ENCODE results near the gene GNAZ. TPM values are rescaled to one million over a fixed set of nuclear protein-coding genes. Genes with fewer than 3 reads are reported as not detected.

The GNAZ gene
- total RNA-seq, 1 donor from 2014 or later, result 2.1 TPM

DNA sequence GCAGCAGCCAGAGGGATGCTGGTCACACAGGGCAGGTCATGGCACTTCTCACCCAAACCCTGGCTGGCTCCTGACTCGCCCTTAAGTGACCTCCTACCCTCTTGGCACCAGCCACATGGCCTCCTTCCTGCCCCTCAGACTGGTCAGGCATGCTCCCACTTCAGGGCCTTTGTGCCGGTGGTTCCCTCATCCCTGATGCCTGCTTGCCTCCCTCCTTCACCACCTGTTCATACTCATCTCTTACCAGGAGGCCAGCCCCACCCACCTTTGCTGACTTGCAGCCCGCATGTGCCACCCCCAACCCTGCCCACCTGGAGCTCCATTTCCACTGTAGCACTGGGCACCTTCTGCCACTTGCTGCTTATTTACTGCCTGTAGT, 20.1 kb downstream of the GNAZ start:
- Histone ChIP-seq H3K9me3 (ENCODE audit: control insufficient read depth in 3 of 3, low read length in 3 of 3) (no peaks in the 10 kb centered on the region), H3K4me3 (ENCODE audit: low read length in 3 of 3) (no peak overlapping the region), H3K4me1 (ENCODE audit: control insufficient read depth in 3 of 3, insufficient read depth in 3 of 3, low read length in 3 of 3) (peaks cover 5 to 12% (median 6%) of the 10 kb centered on the region in 3 donors), H3K36me3 (ENCODE audit: control insufficient read depth in 3 of 3, insufficient read depth in 3 of 3, low read length in 3 of 3) (no peaks in the 10 kb centered on the region), H3K9ac (ENCODE audit: low read depth in 1 of 3, low read length in 3 of 3) (no peak overlapping the region), H3K27ac (ENCODE audit: low read depth, low read length) (no peak overlapping the region), H3K27me3 (ENCODE audit: control insufficient read depth in 3 of 3, insufficient read depth in 3 of 3, low read length in 3 of 3) (peaks cover 0 to 2% (median 0%) of the 10 kb centered on the region in 3 donors)

GRCh38 chr22:23091760-23092159, 21.4 kb downstream of the GNAZ start:
- Histone ChIP-seq H3K9me3 (ENCODE audit: control insufficient read depth in 3 of 3, low read length in 3 of 3) (no peaks in the 10 kb centered on the region), H3K9ac (ENCODE audit: low read depth in 1 of 3, low read length in 3 of 3) (no peak overlapping the region), H3K4me1 (ENCODE audit: control insufficient read depth in 3 of 3, insufficient read depth in 3 of 3, low read length in 3 of 3) (peaks cover 5 to 12% (median 6%) of the 10 kb centered on the region in 3 donors), H3K36me3 (ENCODE audit: control insufficient read depth in 3 of 3, insufficient read depth in 3 of 3, low read length in 3 of 3) (no peaks in the 10 kb centered on the region), H3K27me3 (ENCODE audit: control insufficient read depth in 3 of 3, insufficient read depth in 3 of 3, low read length in 3 of 3) (peaks cover 0 to 2% (median 0%) of the 10 kb centered on the region in 3 donors), H3K4me3 (ENCODE audit: low read length in 3 of 3) (no peak overlapping the region), H3K27ac (ENCODE audit: low read depth, low read length) (no peak overlapping the region)

DNA sequence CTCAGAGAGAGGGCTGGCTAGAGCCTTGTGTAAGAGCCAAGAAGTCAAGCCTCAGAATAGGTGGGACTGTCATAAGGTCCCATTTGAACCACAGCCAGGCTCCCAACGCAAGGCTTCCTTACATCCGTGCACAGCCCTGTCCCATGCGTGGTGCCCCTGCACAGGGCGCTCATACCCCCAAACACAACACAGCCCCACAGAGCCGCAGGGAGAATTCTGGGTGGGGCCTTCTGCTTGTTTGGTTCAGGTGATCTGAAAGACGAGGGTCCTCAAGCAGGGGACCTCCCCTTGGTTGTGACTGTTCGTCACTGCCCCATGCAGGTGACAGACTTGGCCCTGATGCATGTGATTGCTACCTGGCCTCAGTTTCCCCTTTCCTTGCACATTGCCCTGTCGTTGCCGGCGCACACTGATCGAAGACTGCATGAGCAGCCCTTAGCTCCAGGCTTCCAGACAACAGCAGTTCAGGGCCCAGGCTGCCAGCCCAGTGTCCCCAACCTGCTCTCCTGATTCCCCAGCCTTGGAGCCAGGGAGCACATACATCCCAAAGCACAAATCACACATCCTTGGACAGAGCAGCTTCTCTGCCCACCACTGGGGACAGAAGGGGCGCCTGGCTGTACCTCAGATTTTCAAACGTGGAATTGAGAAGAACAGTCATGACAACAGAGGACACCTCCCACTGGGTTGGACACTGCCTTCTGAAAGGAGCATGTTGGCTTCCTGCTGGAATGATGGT, 22.1 kb downstream of the GNAZ start:
- no peak overlapping the region for H3K27ac ChIP-seq (ENCODE audit: low read depth, low read length)
- no peak overlapping the region for H3K4me3 ChIP-seq (ENCODE audit: low read length in 3 of 3)
- no peak overlapping the region for H3K9ac ChIP-seq (ENCODE audit: low read depth in 1 of 3, low read length in 3 of 3)
- no peaks in the 10 kb centered on the region for H3K36me3 ChIP-seq (ENCODE audit: control insufficient read depth in 3 of 3, insufficient read depth in 3 of 3, low read length in 3 of 3)
- peaks cover 0 to 2% (median 0%) of the 10 kb centered on the region in 3 donors for H3K27me3 ChIP-seq (ENCODE audit: control insufficient read depth in 3 of 3, insufficient read depth in 3 of 3, low read length in 3 of 3)
- peaks cover 5 to 13% (median 6%) of the 10 kb centered on the region in 3 donors for H3K4me1 ChIP-seq (ENCODE audit: control insufficient read depth in 3 of 3, insufficient read depth in 3 of 3, low read length in 3 of 3)
- H3K9me3 ChIP-seq (ENCODE audit: control insufficient read depth in 3 of 3, low read length in 3 of 3), result no peaks in the 10 kb centered on the region

- Histone ChIP-seq H3K36me3 (ENCODE audit: control insufficient read depth in 3 of 3, insufficient read depth in 3 of 3, low read length in 3 of 3) (no peaks in the 10 kb centered on the region), H3K27ac (ENCODE audit: low read depth, low read length) (no peak overlapping the region), H3K9ac (ENCODE audit: low read depth in 1 of 3, low read length in 3 of 3) (no peak overlapping the region), H3K9me3 (ENCODE audit: control insufficient read depth in 3 of 3, low read length in 3 of 3) (no peaks in the 10 kb centered on the region), H3K4me3 (ENCODE audit: low read length in 3 of 3) (no peak overlapping the region), H3K4me1 (ENCODE audit: control insufficient read depth in 3 of 3, insufficient read depth in 3 of 3, low read length in 3 of 3) (peaks cover 9 to 15% (median 10%) of the 10 kb centered on the region in 3 donors), H3K27me3 (ENCODE audit: control insufficient read depth in 3 of 3, insufficient read depth in 3 of 3, low read length in 3 of 3) (peaks cover 0 to 2% (median 0%) of the 10 kb centered on the region in 3 donors)
Observed at GRCh38 chr22:23093051-23093788, 22.9 kb downstream of the GNAZ start.

- Histone ChIP-seq H3K27me3 (ENCODE audit: control insufficient read depth in 3 of 3, insufficient read depth in 3 of 3, low read length in 3 of 3) (no peaks in the 10 kb centered on the region), H3K36me3 (ENCODE audit: control insufficient read depth in 3 of 3, insufficient read depth in 3 of 3, low read length in 3 of 3) (no peaks in the 10 kb centered on the region), H3K4me1 (ENCODE audit: control insufficient read depth in 3 of 3, insufficient read depth in 3 of 3, low read length in 3 of 3) (peaks cover 14 to 16% (median 14%) of the 10 kb centered on the region in 3 donors), H3K4me3 (ENCODE audit: low read length in 3 of 3) (no peak overlapping the region), H3K9me3 (ENCODE audit: control insufficient read depth in 3 of 3, low read length in 3 of 3) (no peaks in the 10 kb centered on the region), H3K27ac (ENCODE audit: low read depth, low read length) (no peak overlapping the region), H3K9ac (ENCODE audit: low read depth in 1 of 3, low read length in 3 of 3) (no peak overlapping the region)
Observed at GRCh38 chr22:23094260-23094659, 23.9 kb downstream of the GNAZ start.

DNA sequence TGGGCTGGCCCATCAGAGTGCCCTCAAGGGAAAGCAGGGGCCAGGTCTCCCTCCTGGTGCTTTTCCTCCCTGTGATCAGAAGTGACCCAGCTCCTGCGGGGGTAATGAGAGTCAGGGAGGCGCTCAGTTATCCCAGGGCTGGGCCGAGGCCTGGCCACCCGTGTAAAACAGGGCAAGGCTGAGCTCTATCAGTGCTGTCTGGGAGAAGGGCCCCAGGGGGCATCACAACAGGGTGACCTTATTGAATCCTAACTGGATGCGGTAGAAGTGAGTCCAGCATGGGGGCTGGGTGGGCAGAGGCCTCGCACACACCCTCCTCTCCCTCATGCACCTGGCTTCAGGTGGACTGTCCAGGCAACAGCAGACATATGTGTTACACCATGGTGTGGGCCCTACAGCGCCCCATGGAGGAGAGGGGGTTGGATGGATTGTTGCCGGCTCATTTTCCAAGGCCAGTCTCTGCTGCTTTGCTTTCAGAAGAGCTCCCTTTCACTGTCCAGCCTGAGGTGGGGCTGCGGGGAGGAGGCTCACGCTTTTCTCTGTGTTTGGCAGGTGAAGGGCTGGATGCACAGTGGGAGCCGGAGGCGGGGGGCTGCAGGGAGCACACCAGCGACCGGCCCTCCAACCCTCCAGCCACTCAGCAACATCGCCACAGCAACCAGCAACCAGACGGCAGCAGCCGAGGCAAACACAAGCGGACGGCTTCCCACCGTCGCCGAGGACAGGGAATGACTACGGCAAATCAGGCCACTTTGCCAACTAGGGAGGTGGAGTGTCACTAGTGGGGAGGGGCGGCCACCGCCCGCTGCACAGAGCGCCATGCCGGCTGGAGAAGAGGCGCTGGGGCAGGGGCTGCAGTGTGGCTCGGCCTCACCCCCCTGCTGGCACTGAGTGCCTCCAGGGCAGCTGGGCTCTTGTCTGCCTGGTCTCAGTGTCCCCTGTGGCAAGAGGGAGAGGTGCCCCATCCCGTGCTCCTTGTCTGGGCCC, 24.7 kb downstream of the GNAZ start:
- no peaks in the 10 kb centered on the region for H3K36me3 ChIP-seq (ENCODE audit: control insufficient read depth in 3 of 3, insufficient read depth in 3 of 3, low read length in 3 of 3)
- H3K4me3 ChIP-seq (ENCODE audit: low read length in 3 of 3), result no peak overlapping the region
- no peak overlapping the region for H3K27ac ChIP-seq (ENCODE audit: low read depth, low read length)
- H3K27me3 ChIP-seq (ENCODE audit: control insufficient read depth in 3 of 3, insufficient read depth in 3 of 3, low read length in 3 of 3), result no peaks in the 10 kb centered on the region
- peaks cover 20 to 22% (median 20%) of the 10 kb centered on the region in 3 donors for H3K4me1 ChIP-seq (ENCODE audit: control insufficient read depth in 3 of 3, insufficient read depth in 3 of 3, low read length in 3 of 3)
- H3K9ac ChIP-seq (ENCODE audit: low read depth in 1 of 3, low read length in 3 of 3), result no peak overlapping the region
- H3K9me3 ChIP-seq (ENCODE audit: control insufficient read depth in 3 of 3, low read length in 3 of 3), result no peaks in the 10 kb centered on the region

DNA sequence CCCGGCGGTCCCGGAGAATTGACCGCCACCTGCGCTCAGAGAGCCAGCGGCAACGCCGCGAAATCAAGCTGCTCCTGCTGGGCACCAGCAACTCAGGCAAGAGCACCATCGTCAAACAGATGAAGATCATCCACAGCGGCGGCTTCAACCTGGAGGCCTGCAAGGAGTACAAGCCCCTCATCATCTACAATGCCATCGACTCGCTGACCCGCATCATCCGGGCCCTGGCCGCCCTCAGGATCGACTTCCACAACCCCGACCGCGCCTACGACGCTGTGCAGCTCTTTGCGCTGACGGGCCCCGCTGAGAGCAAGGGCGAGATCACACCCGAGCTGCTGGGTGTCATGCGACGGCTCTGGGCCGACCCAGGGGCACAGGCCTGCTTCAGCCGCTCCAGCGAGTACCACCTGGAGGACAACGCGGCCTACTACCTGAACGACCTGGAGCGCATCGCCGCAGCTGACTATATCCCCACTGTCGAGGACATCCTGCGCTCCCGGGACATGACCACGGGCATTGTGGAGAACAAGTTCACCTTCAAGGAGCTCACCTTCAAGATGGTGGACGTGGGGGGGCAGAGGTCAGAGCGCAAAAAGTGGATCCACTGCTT, 25.5 kb downstream of the GNAZ start:
- Histone ChIP-seq H3K9me3 (ENCODE audit: control insufficient read depth in 3 of 3, low read length in 3 of 3) (no peaks in the 10 kb centered on the region), H3K4me1 (ENCODE audit: control insufficient read depth in 3 of 3, insufficient read depth in 3 of 3, low read length in 3 of 3) (peaks cover 20 to 22% (median 20%) of the 10 kb centered on the region in 3 donors), H3K9ac (ENCODE audit: low read depth in 1 of 3, low read length in 3 of 3) (no peak overlapping the region)

GRCh38 chr22:23097412-23098229, 27.3 kb downstream of the GNAZ start:
- Histone ChIP-seq H3K27ac (ENCODE audit: low read depth, low read length) (no peak overlapping the region), H3K27me3 (ENCODE audit: control insufficient read depth in 3 of 3, insufficient read depth in 3 of 3, low read length in 3 of 3) (peaks cover 0 to 6% (median 0%) of the 10 kb centered on the region in 3 donors), H3K9me3 (ENCODE audit: control insufficient read depth in 3 of 3, low read length in 3 of 3) (no peaks in the 10 kb centered on the region), H3K4me1 (ENCODE audit: control insufficient read depth in 3 of 3, insufficient read depth in 3 of 3, low read length in 3 of 3) (peaks cover 20 to 22% (median 20%) of the 10 kb centered on the region in 3 donors), H3K36me3 (ENCODE audit: control insufficient read depth in 3 of 3, insufficient read depth in 3 of 3, low read length in 3 of 3) (no peaks in the 10 kb centered on the region), H3K4me3 (ENCODE audit: low read length in 3 of 3) (no peak overlapping the region), H3K9ac (ENCODE audit: low read depth in 1 of 3, low read length in 3 of 3) (no peak overlapping the region)

More for the DNA sequence above, 25.5 kb downstream of the GNAZ start:
- Histone ChIP-seq H3K27me3 (ENCODE audit: control insufficient read depth in 3 of 3, insufficient read depth in 3 of 3, low read length in 3 of 3) (no peaks in the 10 kb centered on the region), H3K27ac (ENCODE audit: low read depth, low read length) (no peak overlapping the region), H3K36me3 (ENCODE audit: control insufficient read depth in 3 of 3, insufficient read depth in 3 of 3, low read length in 3 of 3) (no peaks in the 10 kb centered on the region), H3K4me3 (ENCODE audit: low read length in 3 of 3) (no peak overlapping the region)

Measured in skeletal muscle tissue (tissue), 4 donors.